Activated CD8-positive, alpha-beta memory T cell treated with anti-CD3 and anti-CD28 coated beads, Interleukin-2, amount 50 U/mL, for 48 hours (primary cell): ENCODE data around the gene M6PR.

ENCODE experiments used
- DNase-seq: peaks from one replicate; pipeline ENCODE4 v3.0.0-alpha.2; 2020

Gene M6PR

DNA sequence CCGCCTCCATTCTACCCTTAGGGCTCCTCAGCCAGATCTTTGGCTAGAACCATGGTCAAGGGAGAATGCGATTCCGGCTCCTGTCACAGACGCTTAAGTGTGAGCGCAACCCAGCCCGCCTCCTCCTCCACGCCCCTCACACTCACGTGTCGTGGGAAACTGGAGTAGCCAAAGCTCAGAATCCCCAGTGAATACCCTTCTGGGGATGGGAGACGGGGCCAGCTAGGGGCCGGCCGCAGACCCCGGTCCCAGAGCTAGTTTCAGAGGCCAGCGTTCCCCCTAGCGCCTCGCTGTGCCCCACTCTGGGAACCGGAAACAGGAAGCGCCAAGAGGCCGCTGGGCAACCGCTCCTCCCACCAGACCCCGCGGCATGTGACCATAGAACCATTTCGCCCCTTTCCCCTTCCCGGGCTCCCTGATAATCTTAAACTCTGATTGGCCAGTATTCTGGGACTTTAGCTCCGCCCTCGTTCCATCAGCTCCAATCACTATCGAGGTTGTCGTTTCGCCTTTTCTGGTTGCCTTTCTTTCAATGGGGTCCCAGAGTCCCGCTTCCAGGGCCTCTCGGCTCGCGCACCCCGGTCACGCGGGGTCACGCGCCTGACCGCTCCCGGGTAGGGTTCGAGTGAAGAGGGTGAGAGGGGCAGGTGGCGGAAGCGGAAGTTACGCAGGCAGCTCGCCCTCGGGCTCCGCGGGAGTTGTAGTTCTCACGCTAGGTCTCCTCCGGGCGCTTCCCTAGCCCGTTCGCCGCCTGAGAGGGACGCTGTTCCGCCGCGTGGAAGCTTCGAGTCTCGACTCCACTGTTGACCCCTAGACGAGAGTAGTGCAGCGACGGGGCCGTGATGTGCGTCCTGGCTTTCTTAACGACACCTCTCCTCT lies at the start of gene M6PR:
TSS of gene M6PR (minus strand) at position 304 of the 879 bp plus-strand sequence. CDS start 3,241 bp downstream, outside the sequence.
- peak; percentile 93 for DNase-seq

GRCh38 chr12:8996682-8997405 lies 47.4 kb upstream of the M6PR start:
- DNase-seq = no peak

DNA sequence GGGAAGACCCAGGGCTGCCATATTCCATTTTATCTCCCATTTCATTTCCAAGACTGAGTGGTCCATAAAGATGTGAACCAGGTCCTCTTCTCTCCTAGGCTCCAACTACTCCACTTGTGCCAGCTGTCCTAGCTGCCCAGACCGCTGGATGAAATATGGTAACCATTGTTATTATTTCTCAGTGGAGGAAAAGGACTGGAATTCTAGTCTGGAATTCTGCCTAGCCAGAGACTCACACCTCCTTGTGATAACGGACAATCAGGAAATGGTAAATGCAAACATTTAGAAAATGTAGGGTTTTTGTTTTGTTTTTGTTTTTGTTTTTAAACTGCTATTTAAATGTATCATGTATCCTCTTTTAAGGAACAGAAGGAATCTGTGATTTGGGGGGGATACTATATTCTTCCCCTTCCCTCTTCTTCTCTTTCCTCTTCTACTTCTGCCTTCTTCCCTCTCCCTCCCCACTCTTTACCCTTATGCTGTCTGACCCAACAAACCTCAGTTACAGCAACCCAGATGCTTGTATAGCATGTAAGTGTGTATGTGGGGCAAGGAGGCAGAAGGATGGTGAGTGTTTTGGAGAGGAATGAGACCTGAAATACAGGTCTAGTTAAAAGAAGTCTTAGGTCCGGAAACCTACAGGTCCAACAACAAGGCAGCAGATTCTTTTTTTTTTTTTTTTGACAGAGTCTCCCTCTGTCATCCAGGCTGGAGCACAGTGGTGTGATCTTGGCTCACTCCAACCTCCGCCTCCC lies 45.8 kb upstream of the M6PR start:
- no peak for DNase-seq

- DNase-seq = no peak
Observed at GRCh38 chr12:8993827-8994226, 44.4 kb upstream of the M6PR start.

DNA sequence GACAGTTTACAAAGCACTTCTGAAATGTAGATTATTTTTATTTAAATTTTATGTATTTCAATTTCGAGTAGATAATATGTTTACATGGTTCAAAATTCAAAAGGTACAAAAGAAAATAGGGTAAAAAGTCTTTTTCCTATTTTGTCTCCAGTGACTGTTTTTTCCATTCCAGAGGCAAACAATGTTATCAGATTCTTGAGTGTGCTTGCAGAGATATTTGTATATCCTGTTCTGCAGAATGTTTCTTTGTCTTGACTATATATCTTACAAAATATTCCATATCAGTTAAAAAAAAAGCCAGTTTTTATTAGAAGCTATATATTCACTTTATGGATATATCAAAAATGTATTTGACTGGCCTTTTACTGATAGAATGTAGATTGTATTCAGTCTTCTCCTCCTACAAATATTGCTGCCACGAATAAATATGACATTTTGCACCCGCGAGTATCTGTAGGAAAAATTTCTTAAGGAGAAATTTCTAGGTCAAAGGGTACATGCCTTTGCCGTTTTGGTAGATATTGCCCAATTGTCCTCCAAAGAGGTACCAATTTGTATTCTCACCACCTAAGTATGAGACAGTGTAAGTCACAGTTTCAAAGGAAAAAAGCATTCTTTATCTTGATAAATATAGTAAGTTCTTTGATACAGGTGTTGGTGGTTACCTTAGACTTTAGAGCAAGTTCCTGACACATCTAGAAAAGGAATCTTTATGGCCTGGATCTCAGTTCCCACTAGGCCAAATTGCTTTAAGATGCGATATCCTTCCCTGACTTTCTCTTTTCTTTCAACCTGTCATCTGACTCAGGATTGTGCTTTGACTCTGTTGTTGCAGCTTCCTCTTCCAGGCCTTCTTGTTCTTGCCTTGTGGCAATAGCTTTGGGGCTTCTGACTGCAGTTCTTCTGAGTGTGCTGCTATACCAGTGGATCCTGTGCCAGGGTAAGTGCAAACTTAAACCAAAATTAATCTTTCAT lies 42.2 kb upstream of the M6PR start:
- no peak for DNase-seq

DNA sequence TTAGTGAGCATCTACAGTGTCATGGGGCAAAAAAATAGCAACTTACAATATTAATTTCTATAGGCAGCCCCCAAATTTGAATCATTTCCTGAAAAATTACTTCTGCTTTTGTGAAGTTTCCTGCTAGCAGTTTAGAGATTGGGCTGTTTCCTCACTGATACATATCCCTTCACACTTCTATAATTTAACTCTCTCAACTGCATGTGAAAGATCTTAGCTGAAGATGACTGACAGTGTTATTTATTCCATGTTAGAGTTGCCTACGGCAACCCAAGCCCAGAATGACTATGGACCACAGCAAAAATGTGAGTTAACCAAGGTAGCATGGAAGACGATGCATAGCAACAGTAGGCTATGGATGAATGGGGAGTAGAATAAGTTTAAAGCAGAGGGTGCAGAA lies 40.0 kb upstream of the M6PR start, which contains the start of gene KLRG1:
TSS of gene KLRG1 (plus strand) at position 134 of the 400 bp plus-strand sequence. CDS start at position 224, 90 bp downstream.
- no peak for DNase-seq

DNA sequence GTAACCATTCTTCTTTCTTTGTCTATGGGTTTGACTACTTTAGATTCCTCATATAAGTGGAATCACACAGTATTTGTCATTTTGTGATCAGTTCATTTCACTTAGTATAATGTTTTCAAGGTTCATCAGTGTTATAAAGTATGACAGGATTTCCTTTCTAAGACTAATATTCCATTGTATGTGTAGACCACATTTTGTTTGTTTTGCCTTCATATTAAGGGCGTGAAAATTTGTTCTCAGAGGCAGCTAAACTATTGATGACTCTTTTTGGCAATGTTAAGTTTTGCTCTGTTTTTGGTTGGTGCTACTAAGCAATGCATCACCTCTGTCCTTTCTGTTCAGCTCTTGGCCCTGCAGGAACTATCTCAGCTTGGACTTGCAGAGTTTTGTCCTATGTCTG lies 38.2 kb upstream of the M6PR start:
- DNase-seq = no peak

DNA sequence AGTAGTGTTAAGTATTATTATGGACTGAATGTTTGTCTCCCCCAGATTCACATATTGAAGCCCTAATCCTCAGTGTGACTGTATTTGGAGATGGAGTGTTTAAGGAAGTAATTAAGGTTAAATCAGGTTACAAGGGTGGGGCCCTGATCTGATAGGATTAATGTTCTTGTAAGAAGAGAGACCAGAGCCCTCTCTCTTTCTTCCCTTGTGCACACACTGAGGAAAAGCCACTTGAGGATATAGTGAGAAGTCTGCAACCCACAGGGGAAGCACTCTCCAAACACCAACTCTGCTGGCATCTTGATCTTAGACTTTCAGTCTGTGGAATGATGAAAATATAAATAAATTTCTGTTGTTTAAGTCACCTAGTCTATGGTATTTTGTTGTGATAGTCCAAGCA lies 37.7 kb upstream of the M6PR start:
- DNase-seq = no peak

DNA sequence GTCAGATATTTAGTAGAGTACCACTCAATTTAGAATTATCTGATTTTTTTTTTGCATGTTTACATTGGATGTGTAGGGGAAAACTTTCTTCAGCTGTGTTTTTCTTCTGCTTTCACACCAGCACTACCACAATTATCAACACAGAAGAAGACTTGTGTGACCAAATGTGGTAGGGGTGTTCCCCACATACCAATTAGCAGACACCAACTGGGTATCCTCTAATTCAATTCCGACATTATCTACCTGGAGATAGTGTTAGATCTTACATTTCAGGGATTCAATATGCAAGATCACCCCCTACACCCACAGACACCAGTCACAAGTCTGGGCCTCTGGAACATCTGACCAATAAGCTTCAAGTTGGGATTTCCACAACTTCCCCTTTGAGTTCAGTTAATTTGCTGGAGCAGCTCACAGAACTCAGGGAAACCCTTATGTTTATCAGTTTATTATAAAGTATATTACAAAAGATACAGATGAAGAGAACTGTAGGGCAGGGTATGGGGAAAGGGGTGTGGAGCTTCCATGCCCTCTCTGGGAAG lies 35.8 kb upstream of the M6PR start:
- DNase-seq = no peak

GRCh38 chr12:8980137-8980536 lies 30.7 kb upstream of the M6PR start:
- no peak for DNase-seq

GRCh38 chr12:8970432-8970831 lies 21.0 kb upstream of the M6PR start:
- no peak for DNase-seq

- no peak for DNase-seq
Observed at GRCh38 chr12:8969861-8970411, 20.5 kb upstream of the M6PR start.

DNA sequence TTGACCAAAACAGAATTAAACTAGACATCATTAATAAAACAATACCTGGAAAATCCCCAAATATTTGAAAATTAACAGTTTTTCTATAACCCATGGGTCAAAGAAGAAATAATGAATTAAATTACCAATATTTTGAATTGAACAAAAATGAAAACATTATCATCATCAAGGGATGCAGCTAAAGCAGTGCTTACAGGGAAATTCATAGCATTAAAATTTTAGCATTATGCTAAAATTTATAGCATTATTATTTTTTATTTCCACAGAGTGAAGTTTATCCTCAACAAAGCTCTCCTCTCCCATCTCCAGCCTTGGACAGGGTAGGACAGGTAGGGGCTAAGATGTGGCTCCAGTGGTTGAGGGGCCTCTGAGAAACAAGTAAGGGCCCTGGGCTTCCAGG lies 19.3 kb upstream of the M6PR start:
- DNase-seq = no peak

- DNase-seq = no peak
Observed at GRCh38 chr12:8960176-8960575, 10.7 kb upstream of the M6PR start.

DNA sequence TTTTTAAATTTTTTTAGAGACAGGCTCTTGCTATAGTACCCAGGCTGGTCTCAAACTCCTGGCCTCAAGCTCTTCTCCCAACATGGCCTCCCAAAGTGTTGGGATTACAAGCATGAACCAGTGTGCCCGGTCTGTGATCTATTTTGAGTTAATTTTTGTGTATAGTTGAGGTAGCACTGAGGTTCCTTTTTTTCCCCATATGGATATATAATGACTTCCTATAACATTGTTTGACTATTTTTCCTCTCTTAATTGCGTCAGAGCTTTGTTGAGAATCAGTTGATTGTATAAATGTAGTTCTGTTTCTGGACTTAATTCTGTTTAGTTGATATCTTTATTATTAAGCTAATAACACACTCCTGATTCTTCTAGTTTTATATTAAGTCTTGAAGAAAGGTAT lies 8.6 kb upstream of the M6PR start:
- DNase-seq = no peak

DNA sequence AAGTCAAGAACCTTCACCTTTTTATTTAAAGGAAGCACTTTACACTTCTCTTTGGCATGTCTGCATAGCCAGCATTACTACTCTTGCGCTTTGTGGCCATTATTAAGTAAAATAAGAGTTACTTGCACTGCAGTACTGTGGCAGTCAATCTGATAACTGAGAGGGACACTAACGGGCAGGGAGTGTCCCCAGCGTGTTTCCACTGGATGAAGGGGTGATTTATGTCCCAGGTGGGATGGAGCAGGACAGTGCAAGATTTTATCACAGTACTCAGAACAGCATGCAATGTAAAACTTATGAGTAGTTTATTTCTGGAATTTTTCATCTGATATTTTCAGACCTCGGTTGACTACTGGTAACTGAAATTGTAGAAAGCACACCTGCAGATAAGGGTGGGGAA lies 8.1 kb upstream of the M6PR start:
- no peak for DNase-seq

DNA sequence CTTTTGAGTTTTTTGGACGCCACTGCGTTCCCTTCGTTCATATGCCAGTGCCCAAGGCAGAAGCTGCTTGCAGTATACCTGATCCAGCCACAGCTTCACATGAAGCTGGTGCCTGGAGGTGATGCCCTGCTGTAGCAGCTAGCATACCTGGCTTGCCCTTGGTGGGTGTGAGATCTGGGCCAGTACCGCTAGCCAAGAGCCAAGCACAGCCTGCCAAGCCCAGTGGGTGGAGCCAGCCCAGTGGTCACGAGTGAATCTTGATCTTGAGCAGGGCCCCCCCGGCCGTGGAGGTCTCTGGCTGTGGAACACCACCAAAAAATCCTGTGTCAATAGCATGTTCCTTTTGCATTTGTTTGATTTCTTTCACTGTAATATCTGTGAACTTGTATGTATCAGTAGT lies 7.3 kb upstream of the M6PR start:
- DNase-seq = no peak

DNA sequence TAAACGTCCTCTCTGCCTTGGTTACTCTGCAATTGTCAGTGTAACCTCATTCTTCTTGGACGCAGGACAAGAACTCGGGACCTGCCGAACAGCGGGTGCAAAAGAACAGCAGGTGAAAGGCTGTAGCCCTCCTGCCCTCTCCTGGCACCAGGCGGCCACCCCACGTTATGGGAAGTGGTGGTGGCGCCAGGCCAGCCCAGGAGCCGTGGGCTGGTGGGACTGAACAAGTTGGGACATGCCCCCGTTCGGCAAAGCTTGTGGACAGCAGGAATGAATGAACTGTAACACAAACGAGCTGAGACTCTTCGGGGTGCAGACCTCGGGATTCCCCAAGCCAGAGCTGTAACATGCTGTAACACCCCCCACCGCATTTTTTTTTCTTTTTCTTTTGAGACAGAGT lies 6.6 kb upstream of the M6PR start:
- no peak for DNase-seq

DNA sequence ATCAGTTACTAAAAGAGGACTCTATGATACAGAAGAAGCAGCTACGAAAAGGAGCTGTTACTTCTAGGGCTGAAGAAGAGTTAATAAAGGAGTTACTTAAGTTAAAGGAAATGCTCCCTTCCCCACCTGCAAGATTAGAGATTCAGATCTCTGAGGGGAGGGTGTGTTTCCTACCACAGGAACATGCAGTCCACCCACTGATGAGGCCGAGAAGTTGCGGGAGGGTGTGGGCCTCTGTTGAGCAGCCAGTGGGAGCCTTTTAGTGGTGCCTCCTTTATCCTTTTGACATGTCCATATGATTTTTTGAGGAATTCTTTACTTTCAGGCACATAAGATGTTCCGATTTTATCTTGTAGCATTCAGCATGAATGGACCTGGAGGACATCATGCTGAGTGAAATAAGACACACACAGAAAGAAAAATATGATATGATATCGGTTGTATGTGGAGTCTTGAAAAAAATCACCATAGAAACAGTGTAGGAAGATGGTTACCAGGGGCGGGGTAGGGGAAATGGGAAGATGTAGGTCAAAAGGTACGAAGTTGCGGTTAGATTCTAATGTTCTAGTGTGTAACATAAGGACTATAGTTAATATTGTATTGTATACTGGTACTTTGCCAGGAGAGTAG lies 4.4 kb upstream of the M6PR start:
- no peak for DNase-seq

DNA sequence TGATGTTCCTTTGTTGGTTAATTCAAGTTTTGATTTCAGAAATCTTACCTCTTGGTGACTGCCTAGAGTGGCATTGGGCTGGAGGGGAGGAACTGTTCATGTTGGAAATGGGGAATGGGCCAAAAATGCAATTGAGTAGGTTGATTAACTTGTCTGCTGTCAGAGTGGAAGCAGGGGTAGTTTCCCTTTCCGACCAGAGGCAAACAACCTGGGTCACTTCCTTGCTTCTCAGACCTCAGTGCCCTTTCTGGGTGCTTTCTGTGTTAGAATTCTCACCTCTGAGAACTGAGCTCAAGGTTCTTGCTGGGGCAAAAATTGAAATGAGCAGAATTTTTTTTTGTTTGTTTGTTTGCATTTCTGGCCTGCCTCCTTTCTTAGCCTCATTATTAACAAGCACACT lies 2.3 kb upstream of the M6PR start:
- no peak for DNase-seq
